Measurements from ENCODE around the gene SH3RF1. TPM values are rescaled to one million over a fixed set of nuclear protein-coding genes. Genes with fewer than 3 reads are reported as not detected.

Gene SH3RF1
- total and polyA plus RNA-seq, 4 donors: 1.8 to 7.9 (median 3.5) TPM

DNA sequence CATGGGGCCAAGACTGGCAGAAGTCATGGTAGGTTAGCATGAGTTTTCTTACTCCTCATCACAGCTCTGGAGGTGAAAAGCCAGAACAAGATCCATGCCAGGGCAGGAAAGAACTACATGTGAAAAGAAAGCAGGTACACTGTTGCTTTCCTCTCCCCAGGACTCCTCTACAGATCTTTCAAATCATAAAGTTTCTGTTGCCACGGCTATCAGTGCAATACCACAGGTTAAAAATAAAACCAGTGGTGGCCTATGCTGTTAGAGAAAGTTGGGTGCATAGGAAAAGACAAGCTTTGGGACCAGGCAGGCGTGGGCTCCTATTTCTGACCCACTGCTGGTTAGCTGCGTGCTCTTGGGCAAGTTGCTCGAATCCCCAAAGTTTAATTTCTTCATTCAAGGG lies 81.4 kb downstream of the SH3RF1 start:
- no peak for DNase-seq (ENCODE audit: low spot score)
- 82% methylated on average over 4 of the region's 4 CpGs for WGBS
- H3K27ac ChIP-seq (ENCODE audit: low read depth in 1 of 2, low read length in 2 of 2): no peak overlapping the region
- TF ChIP-seq REST (IDR thresholded peaks at IDR 0.05): no peak
- no peak for TF ChIP-seq MAX (IDR thresholded peaks at IDR 0.05)
- TF ChIP-seq HNF4A (conservative IDR thresholded peaks at IDR 0.05): no peak
- no peak for TF ChIP-seq HNF4G (IDR thresholded peaks at IDR 0.05)
- TF ChIP-seq GABPA (IDR thresholded peaks at IDR 0.05 in 1 of 2, conservative IDR thresholded peaks at IDR 0.05 in 1 of 2): no peak
- no peak for TF ChIP-seq FOXA2 (IDR thresholded peaks at IDR 0.05)
- TF ChIP-seq, protein P1, sequence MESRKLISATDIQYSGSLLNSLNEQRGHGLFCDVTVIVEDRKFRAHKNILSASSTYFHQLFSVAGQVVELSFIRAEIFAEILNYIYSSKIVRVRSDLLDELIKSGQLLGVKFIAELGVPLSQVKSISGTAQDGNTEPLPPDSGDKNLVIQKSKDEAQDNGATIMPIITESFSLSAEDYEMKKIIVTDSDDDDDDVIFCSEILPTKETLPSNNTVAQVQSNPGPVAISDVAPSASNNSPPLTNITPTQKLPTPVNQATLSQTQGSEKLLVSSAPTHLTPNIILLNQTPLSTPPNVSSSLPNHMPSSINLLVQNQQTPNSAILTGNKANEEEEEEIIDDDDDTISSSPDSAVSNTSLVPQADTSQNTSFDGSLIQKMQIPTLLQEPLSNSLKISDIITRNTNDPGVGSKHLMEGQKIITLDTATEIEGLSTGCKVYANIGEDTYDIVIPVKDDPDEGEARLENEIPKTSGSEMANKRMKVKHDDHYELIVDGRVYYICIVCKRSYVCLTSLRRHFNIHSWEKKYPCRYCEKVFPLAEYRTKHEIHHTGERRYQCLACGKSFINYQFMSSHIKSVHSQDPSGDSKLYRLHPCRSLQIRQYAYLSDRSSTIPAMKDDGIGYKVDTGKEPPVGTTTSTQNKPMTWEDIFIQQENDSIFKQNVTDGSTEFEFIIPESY (IDR thresholded peaks at IDR 0.05): no peak
- TF ChIP-seq EGR1 (IDR thresholded peaks at IDR 0.05; ENCODE audit: low read depth in 2 of 2): no peak
- TF ChIP-seq YY1 (IDR thresholded peaks at IDR 0.05): no peak
- TF ChIP-seq, protein P2, sequence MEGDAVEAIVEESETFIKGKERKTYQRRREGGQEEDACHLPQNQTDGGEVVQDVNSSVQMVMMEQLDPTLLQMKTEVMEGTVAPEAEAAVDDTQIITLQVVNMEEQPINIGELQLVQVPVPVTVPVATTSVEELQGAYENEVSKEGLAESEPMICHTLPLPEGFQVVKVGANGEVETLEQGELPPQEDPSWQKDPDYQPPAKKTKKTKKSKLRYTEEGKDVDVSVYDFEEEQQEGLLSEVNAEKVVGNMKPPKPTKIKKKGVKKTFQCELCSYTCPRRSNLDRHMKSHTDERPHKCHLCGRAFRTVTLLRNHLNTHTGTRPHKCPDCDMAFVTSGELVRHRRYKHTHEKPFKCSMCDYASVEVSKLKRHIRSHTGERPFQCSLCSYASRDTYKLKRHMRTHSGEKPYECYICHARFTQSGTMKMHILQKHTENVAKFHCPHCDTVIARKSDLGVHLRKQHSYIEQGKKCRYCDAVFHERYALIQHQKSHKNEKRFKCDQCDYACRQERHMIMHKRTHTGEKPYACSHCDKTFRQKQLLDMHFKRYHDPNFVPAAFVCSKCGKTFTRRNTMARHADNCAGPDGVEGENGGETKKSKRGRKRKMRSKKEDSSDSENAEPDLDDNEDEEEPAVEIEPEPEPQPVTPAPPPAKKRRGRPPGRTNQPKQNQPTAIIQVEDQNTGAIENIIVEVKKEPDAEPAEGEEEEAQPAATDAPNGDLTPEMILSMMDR (IDR thresholded peaks at IDR 0.05; ENCODE audit: low read depth, low read length, missing input control): no peak
- TF ChIP-seq RAD21 (IDR thresholded peaks at IDR 0.05): no peak
- TF ChIP-seq NR2F2 (IDR thresholded peaks at IDR 0.05): no peak
- TF ChIP-seq JUND (IDR thresholded peaks at IDR 0.05): no peak
- TF ChIP-seq TAF1 (conservative IDR thresholded peaks at IDR 0.05): no peak
- no peak for TF ChIP-seq ATF3 (IDR thresholded peaks at IDR 0.05)
- H3K4me3 ChIP-seq (ENCODE audit: low read depth in 1 of 3, low read length in 3 of 3): no peak overlapping the region
- H3K9ac ChIP-seq (ENCODE audit: low read depth in 1 of 2, low read length in 2 of 2): no peak overlapping the region
- no peaks in the 10 kb centered on the region for H3K9me3 ChIP-seq (ENCODE audit: control insufficient read depth in 4 of 4, low read length in 3 of 4)
- no peaks in the 10 kb centered on the region for H3K36me3 ChIP-seq (ENCODE audit: control insufficient read depth in 4 of 4, insufficient read depth in 3 of 4, low read depth in 1 of 4, low read length in 3 of 4)
- H3K27me3 ChIP-seq (ENCODE audit: control insufficient read depth in 4 of 4, insufficient read depth in 4 of 4, low read length in 3 of 4): no peaks in the 10 kb centered on the region
- no peaks in the 10 kb centered on the region for H3K4me1 ChIP-seq (ENCODE audit: control insufficient read depth in 4 of 4, insufficient read depth in 4 of 4, low read length in 3 of 4)

DNA sequence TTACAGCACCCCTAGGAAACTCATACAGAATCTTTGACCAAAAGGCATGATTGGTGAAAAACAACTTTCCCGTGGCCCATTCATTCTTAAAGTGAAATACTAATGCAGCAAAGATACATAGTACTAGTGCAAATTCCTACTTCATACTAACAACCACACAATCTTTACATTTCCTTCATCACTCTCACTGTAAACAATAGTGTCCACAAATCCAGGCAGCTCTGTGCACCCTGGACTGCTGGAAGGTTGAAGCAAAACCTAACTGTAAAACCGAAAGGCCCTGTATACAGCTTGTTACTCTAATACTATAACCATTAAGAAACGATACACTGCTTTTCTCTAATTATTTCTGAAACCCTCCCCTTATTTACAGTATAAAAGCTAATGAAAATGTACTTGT lies 82.6 kb downstream of the SH3RF1 start:
- Histone ChIP-seq H3K36me3 (ENCODE audit: control insufficient read depth in 4 of 4, insufficient read depth in 3 of 4, low read depth in 1 of 4, low read length in 3 of 4) (no peaks in the 10 kb centered on the region), H3K4me1 (ENCODE audit: control insufficient read depth in 4 of 4, insufficient read depth in 4 of 4, low read length in 3 of 4) (no peaks in the 10 kb centered on the region), H3K9me3 (ENCODE audit: control insufficient read depth in 4 of 4, low read length in 3 of 4) (no peaks in the 10 kb centered on the region), H3K9ac (ENCODE audit: low read depth in 1 of 2, low read length in 2 of 2) (no peak overlapping the region), H3K4me3 (ENCODE audit: low read depth in 1 of 3, low read length in 3 of 3) (no peak overlapping the region), H3K27ac (ENCODE audit: low read depth in 1 of 2, low read length in 2 of 2) (no peak overlapping the region), H3K27me3 (ENCODE audit: control insufficient read depth in 4 of 4, insufficient read depth in 4 of 4, low read length in 3 of 4) (no peaks in the 10 kb centered on the region)
- no peak for DNase-seq (ENCODE audit: low spot score)
- 93% methylated on average over 3 of the region's 3 CpGs for WGBS
- no peak for TF ChIP-seq FOXA1 (IDR thresholded peaks at IDR 0.05)
- no peak for TF ChIP-seq YY1 (IDR thresholded peaks at IDR 0.05)
- no peak for TF ChIP-seq RXRA (IDR thresholded peaks at IDR 0.05)
- TF ChIP-seq ATF3 (IDR thresholded peaks at IDR 0.05): no peak
- TF ChIP-seq HNF4G (IDR thresholded peaks at IDR 0.05): no peak
- TF ChIP-seq REST (IDR thresholded peaks at IDR 0.05): no peak
- TF ChIP-seq, protein P2 (IDR thresholded peaks at IDR 0.05; ENCODE audit: low read depth, low read length, missing input control): no peak
- TF ChIP-seq RAD21 (IDR thresholded peaks at IDR 0.05): no peak
- no peak for TF ChIP-seq GABPA (IDR thresholded peaks at IDR 0.05 in 1 of 2, conservative IDR thresholded peaks at IDR 0.05 in 1 of 2)
- TF ChIP-seq NR2F2 (IDR thresholded peaks at IDR 0.05): no peak
- no peak for TF ChIP-seq JUND (IDR thresholded peaks at IDR 0.05)
- no peak for TF ChIP-seq SP1 (IDR thresholded peaks at IDR 0.05)
- TF ChIP-seq TAF1 (conservative IDR thresholded peaks at IDR 0.05): no peak

Measured in liver (tissue), 9 donors.